ENCODE results near the gene CALR3. TPM values are rescaled to one million over a fixed set of nuclear protein-coding genes. Genes with fewer than 3 reads are reported as not detected.
A peak's percentile ranks its signal among the peaks of the same experiment; 100 is the strongest.
"Not testable (repeated sequence)": the region's sequence is repeated elsewhere in the genome, so short reads cannot be mapped to it uniquely, and the experiment has no call there.

CALR3 gene
- not detected for total RNA-seq

GRCh38 chr19:16495982-16496612 is at the start of gene CALR3, which contains the start of gene C19orf44:
CALR3 (minus strand) TSS chr19:16496167; CDS start chr19:16496129, 38 bp downstream.
C19orf44 (plus strand) TSS chr19:16496394; CDS start chr19:16500793, 4,399 bp downstream.
- Mint-ChIP-seq H3K27me3 (ENCODE audit: low read depth) (no peaks in the 10 kb centered on the region), H3K27ac (peak within 1 kb of the TSS; percentile 89), H3K9me3 (ENCODE audit: insufficient read depth) (no peaks in the 10 kb centered on the region), H3K4me1 (ENCODE audit: low read depth) (peaks cover 9% of the 10 kb centered on the region), H3K4me3 (peak within 1 kb of the TSS; percentile 96), H3K36me3 (ENCODE audit: low read depth) (no peaks in the 10 kb centered on the region)
- CTCF ChIA-PET = interaction anchor here (0.9 to 1.9 kb wide), 2 partner anchors 46 to 116 kb away, joined by 4 read pairs; partner anchors contain the start of gene CHERP
- POLR2A ChIA-PET = interaction anchor here (0.5 to 1.3 kb wide), 9 partner anchors 25 to 339 kb away, joined by 3 to 4 read pairs (median 3); partner anchors contain the start of genes EPS15L1, MED26 and SMIM7
- peak; percentile 99 for ATAC-seq
- peak; percentile 99 for DNase-seq

GRCh38 chr19:16544473-16545231 is 48.7 kb upstream of the CALR3 start:
- H3K27me3 Mint-ChIP-seq (ENCODE audit: low read depth) = no peaks in the 10 kb centered on the region
- H3K9me3 Mint-ChIP-seq (ENCODE audit: insufficient read depth) = no peaks in the 10 kb centered on the region
- no peak for DNase-seq
- peak overlapping the region; percentile 66 for H3K27ac Mint-ChIP-seq
- ChIA-PET CTCF (no interaction called here), POLR2A (interaction anchor here (0.7 to 2.2 kb wide), 3 partner anchors 12 to 115 kb away, joined by 3 to 19 read pairs (median 6); partner anchors contain the start of genes MED26 and SMIM7)
- H3K36me3 Mint-ChIP-seq (ENCODE audit: low read depth) = peaks cover 34% of the 10 kb centered on the region
- peak overlapping the region; percentile 42 for H3K4me3 Mint-ChIP-seq
- ATAC-seq = no peak
- H3K4me1 Mint-ChIP-seq (ENCODE audit: low read depth) = peaks cover 44% of the 10 kb centered on the region

- peaks cover 38% of the 10 kb centered on the region for H3K36me3 Mint-ChIP-seq (ENCODE audit: low read depth)
- H3K27me3 Mint-ChIP-seq (ENCODE audit: low read depth); H3K9me3 Mint-ChIP-seq (ENCODE audit: insufficient read depth); DNase-seq; ATAC-seq: not testable (repeated sequence)
- H3K4me3 Mint-ChIP-seq = peak overlapping the region; percentile 85
- ChIA-PET CTCF (interaction anchor here (0.7 to 1.5 kb wide), 2 partner anchors 22 to 44 kb away, joined by 3 to 7 read pairs; no protein-coding TSS in a partner anchor), POLR2A (interaction anchor here (0.6 to 2.2 kb wide), 8 partner anchors 22 to 172 kb away, joined by 3 to 19 read pairs (median 6); partner anchors contain the start of genes MED26, SLC35E1 and SMIM7)
- peaks cover 44% of the 10 kb centered on the region for H3K4me1 Mint-ChIP-seq (ENCODE audit: low read depth)
- H3K27ac Mint-ChIP-seq = peak overlapping the region; percentile 90
Observed at GRCh38 chr19:16543734-16544133, 47.8 kb upstream of the CALR3 start.

DNA sequence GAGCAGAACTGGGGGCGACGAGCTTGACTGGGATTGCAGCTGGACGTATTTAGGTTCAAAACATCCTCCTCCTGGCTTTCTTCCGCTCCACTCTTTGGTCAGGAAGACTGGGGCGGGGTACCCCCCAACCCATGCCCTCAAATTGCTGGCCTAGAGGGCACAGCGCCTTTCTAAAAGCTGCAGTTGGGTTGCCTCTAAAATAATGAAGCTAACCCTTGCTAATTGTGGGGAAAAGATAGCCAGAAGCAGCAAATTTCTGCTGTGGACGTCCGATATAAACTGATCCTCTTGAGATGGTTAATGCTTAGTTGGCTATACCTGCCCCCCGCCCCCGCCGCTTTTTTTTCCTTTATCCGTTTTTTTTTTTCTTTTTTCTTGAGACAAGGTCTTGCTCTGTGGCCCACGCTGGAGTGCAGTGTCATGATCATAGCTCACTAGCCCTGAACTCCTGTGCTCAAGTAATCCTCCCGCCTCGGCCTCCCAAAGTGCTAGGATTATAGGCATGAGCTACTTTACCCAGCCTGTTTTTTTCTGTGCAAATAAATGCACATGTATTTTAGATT is 47.0 kb upstream of the CALR3 start:
- Mint-ChIP-seq H3K4me3 (peak overlapping the region; percentile 85), H3K36me3 (ENCODE audit: low read depth) (peaks cover 44% of the 10 kb centered on the region), H3K9me3 (ENCODE audit: insufficient read depth) (no peaks in the 10 kb centered on the region), H3K27ac (peak overlapping the region; percentile 90), H3K4me1 (ENCODE audit: low read depth) (peaks cover 50% of the 10 kb centered on the region), H3K27me3 (ENCODE audit: low read depth) (no peaks in the 10 kb centered on the region)
- POLR2A ChIA-PET = interaction anchor here (0.6 to 2.2 kb wide), 11 partner anchors 19 to 218 kb away, joined by 3 to 19 read pairs (median 5); partner anchors contain the start of genes KLF2, MED26, SLC35E1 and SMIM7
- no peak for DNase-seq
- CTCF ChIA-PET = interaction anchor here (0.7 to 1.5 kb wide), 4 partner anchors 23 to 101 kb away, joined by 3 to 7 read pairs (median 4); no protein-coding TSS in a partner anchor
- no peak for ATAC-seq

DNA sequence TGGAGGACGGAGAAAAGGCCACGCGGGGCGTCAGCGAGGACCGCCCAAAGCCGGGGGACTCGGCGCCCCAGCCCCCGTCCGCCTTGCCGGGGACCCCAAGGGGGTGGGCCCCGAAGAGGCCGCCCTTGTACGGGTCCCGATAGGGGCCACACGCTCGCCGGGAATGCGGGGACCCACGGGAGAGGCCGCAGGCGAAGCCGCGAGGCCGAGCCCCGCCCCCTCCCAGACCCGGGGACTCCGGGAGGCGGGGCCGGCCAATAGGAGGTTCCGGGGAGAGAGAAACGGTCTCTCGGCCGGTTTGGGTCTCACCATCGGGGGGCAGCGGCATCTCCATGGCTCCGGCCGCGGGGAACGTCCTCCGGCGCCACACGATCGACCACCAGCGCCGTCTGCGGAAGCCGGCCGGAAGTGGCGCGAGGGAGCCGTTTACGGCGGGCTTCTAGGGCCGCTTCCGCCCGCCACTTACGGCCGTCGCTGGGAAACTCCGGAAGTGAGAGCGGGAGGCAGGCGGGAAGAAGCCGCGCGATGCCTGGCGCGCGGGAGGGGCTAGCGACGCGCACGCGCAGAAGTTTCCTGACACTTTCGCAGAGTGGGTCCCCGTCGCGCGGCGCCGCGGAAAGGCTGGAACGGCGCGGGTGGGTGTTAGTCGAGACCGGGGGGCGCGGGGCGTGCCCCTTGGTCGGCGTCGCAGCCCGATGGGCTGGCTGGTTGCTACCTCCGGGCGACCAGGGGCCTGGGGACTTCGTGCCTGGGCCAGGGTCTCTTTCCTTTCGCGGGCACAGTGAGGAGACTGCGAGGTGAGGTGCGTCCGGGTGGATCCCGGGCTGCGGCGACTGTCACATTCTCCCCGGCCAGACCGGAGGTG is 46.3 kb upstream of the CALR3 start, which contains the start of gene CHERP:
Gene CHERP, minus strand, starts transcription at position 393 of the 865 bp plus-strand sequence. Its CDS starts 59 bp downstream, at position 334.
- ATAC-seq = peak; percentile 91
- Mint-ChIP-seq H3K36me3 (ENCODE audit: low read depth) (peaks cover 50% of the 10 kb centered on the region), H3K27me3 (ENCODE audit: low read depth) (no peaks in the 10 kb centered on the region), H3K9me3 (ENCODE audit: insufficient read depth) (no peaks in the 10 kb centered on the region), H3K4me1 (ENCODE audit: low read depth) (peaks cover 56% of the 10 kb centered on the region), H3K27ac (peak within 1 kb of the TSS; percentile 90), H3K4me3 (peak within 1 kb of the TSS; percentile 85)
- POLR2A ChIA-PET = interaction anchor here (0.6 to 2.2 kb wide), 16 partner anchors 20 to 218 kb away, joined by 3 to 19 read pairs (median 4); partner anchors contain the start of genes KLF2, MED26, SLC35E1 and SMIM7
- CTCF ChIA-PET = interaction anchor here (0.8 to 1.5 kb wide), 4 partner anchors 24 to 100 kb away, joined by 3 to 7 read pairs (median 4); partner anchors contain the start of genes C19orf44 and CALR3
- peak; percentile 96 for DNase-seq

DNA sequence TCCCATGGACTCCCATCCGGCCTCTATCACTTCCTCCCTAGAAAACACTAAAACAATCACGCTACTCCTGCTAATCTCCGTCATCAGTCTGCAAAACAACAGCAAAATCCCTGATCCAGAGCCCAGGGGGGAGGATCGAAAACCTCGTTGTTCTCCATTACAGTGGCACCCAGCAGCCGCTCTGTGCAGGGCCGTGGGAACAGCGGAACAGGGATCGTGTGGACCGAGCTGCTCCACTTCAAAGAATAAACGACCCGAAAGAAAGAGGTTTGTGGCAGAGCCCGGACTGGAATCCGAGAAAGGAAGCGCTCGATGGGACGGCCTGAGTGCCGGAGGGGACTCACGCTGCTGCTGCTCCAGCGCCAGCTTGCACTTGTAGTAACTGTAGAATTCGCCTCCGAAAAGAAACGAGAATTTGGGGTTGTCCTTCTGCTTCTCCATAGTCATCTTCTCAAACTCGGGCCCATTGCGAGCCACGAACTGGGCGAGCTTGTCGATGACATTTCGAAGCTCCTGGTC is 45.6 kb upstream of the CALR3 start:
- Mint-ChIP-seq H3K27me3 (ENCODE audit: low read depth) (no peaks in the 10 kb centered on the region), H3K9me3 (ENCODE audit: insufficient read depth) (no peaks in the 10 kb centered on the region), H3K36me3 (ENCODE audit: low read depth) (peaks cover 53% of the 10 kb centered on the region), H3K4me1 (ENCODE audit: low read depth) (peaks cover 57% of the 10 kb centered on the region), H3K27ac (peak overlapping the region; percentile 69), H3K4me3 (peak overlapping the region; percentile 85)
- DNase-seq = peak; percentile 47
- ATAC-seq = peak; percentile 9
- CTCF ChIA-PET = interaction anchor here (1.1 kb wide), 1 partner anchor 45 kb away, joined by 4 read pairs; the partner anchor contains the start of genes C19orf44 and CALR3
- POLR2A ChIA-PET = interaction anchor here (0.7 to 1.6 kb wide), 6 partner anchors 25 to 87 kb away, joined by 3 to 7 read pairs (median 3); partner anchors contain the start of gene MED26

- H3K4me1 Mint-ChIP-seq (ENCODE audit: low read depth) = peaks cover 57% of the 10 kb centered on the region
- H3K36me3 Mint-ChIP-seq (ENCODE audit: low read depth) = peaks cover 58% of the 10 kb centered on the region
- H3K4me3 Mint-ChIP-seq = peak overlapping the region; percentile 85
- ATAC-seq (no peak), DNase-seq (no peak)
- no peaks in the 10 kb centered on the region for H3K9me3 Mint-ChIP-seq (ENCODE audit: insufficient read depth)
- H3K27ac Mint-ChIP-seq = peak overlapping the region; percentile 69
- ChIA-PET CTCF (no interaction called here), POLR2A (interaction anchor here (0.7 to 1.6 kb wide), 2 partner anchors 86 to 88 kb away, joined by 4 to 5 read pairs; no protein-coding TSS in a partner anchor)
- H3K27me3 Mint-ChIP-seq (ENCODE audit: low read depth) = no peaks in the 10 kb centered on the region
Observed at GRCh38 chr19:16540948-16541347, 45.0 kb upstream of the CALR3 start.

GRCh38 chr19:16537111-16537510 is 41.1 kb upstream of the CALR3 start:
- H3K4me1 Mint-ChIP-seq (ENCODE audit: low read depth) = peaks cover 36% of the 10 kb centered on the region

GRCh38 chr19:16536130-16536529 is 40.2 kb upstream of the CALR3 start:
- ATAC-seq (no peak), DNase-seq (no peak)
- Mint-ChIP-seq H3K9me3 (ENCODE audit: insufficient read depth) (no peaks in the 10 kb centered on the region), H3K4me3 (no peak overlapping the region), H3K27me3 (ENCODE audit: low read depth) (no peaks in the 10 kb centered on the region), H3K4me1 (ENCODE audit: low read depth) (peaks cover 31% of the 10 kb centered on the region), H3K27ac (no peak overlapping the region), H3K36me3 (ENCODE audit: low read depth) (peaks cover 59% of the 10 kb centered on the region)
- ChIA-PET CTCF (no interaction called here), POLR2A (no interaction called here)

More at GRCh38 chr19:16537111-16537510, 41.1 kb upstream of the CALR3 start:
- no peaks in the 10 kb centered on the region for H3K9me3 Mint-ChIP-seq (ENCODE audit: insufficient read depth)
- H3K36me3 Mint-ChIP-seq (ENCODE audit: low read depth) = peaks cover 56% of the 10 kb centered on the region
- H3K27me3 Mint-ChIP-seq (ENCODE audit: low read depth) = no peaks in the 10 kb centered on the region
- DNase-seq = no peak
- ATAC-seq = no peak
- CTCF ChIA-PET = no interaction called here
- no peak overlapping the region for H3K4me3 Mint-ChIP-seq
- POLR2A ChIA-PET = no interaction called here
- no peak overlapping the region for H3K27ac Mint-ChIP-seq

DNA sequence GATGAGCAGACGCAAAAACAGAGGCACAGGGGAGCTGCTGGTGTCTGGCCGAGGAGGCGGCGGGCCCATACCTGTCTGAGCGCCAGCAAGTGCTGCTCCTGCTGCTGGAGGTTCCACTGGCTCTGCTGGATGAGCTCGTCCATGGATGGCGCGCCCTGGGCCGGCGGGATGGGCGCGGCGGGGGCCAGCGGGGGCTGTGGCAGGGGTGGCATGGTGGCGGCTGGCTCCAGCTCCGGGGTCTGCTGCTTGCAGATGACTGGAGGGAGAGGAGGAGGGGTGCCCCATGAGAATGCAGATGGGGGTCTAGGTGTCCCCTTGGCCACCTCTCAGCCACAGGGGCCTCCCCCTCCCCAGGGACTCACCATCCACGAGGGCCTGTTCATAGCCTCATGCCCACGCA is 39.4 kb upstream of the CALR3 start:
- ATAC-seq = no peak
- ChIA-PET CTCF (no interaction called here), POLR2A (interaction anchor here (0.6 kb wide), 2 partner anchors 31 to 45 kb away, joined by 3 to 4 read pairs; no protein-coding TSS in a partner anchor)
- H3K9me3 Mint-ChIP-seq (ENCODE audit: insufficient read depth) = no peaks in the 10 kb centered on the region
- H3K27ac Mint-ChIP-seq = no peak overlapping the region
- no peak for DNase-seq
- no peaks in the 10 kb centered on the region for H3K27me3 Mint-ChIP-seq (ENCODE audit: low read depth)
- H3K4me1 Mint-ChIP-seq (ENCODE audit: low read depth) = peaks cover 24% of the 10 kb centered on the region
- H3K4me3 Mint-ChIP-seq = no peak overlapping the region
- peaks cover 53% of the 10 kb centered on the region for H3K36me3 Mint-ChIP-seq (ENCODE audit: low read depth)

Measured in activated CD8-positive, alpha-beta T cell treated with anti-CD3 and anti-CD28 coated beads, Interleukin-2, amount 10 ng/mL, durations not matched to agents 7 days and 5 days (primary cell).